NB4 (cell line): ENCODE results near the gene CHAC1.

Experiments
- MYC ChIP-seq: IDR thresholded peaks from 2 replicates; pipeline ENCODE4 v1.6.1; 2011; ENCODE audit warnings: low read depth, low read length
- POLR2A ChIP-seq: IDR thresholded peaks from 2 replicates; pipeline ENCODE4 v1.6.1; 2011; ENCODE audit warnings: mild to moderate bottlenecking; ENCODE audit not compliant: insufficient read length; ENCODE audit errors: extremely low read depth
- TF ChIP-seq, protein P1 (sequence below): IDR thresholded peaks from one replicate; pipeline ENCODE4 v1.5.1; 2012; ENCODE audit warnings: low read depth, low read length

DNA sequence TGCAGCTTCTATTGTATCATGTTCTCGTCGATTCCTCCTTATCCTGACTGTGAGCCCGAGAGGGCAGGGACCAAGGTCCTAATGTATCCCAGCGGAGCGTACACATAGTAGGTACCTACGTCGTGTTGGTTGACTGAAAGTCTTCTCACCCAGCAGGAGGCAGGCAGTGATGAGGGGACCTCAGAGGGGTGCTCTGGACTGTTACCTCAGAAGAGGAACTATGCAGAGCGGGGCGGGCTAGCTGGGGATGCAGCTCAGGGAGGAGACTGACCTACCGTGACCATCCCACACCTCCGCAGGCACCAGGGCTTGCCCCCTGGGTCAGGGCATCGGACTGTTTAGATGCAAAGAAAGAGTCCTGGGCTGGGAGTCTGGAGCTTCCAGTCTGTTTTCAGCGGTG, 11.4 kb downstream of the CHAC1 start:
- TF ChIP-seq MYC: no peak
- TF ChIP-seq, protein P1, sequence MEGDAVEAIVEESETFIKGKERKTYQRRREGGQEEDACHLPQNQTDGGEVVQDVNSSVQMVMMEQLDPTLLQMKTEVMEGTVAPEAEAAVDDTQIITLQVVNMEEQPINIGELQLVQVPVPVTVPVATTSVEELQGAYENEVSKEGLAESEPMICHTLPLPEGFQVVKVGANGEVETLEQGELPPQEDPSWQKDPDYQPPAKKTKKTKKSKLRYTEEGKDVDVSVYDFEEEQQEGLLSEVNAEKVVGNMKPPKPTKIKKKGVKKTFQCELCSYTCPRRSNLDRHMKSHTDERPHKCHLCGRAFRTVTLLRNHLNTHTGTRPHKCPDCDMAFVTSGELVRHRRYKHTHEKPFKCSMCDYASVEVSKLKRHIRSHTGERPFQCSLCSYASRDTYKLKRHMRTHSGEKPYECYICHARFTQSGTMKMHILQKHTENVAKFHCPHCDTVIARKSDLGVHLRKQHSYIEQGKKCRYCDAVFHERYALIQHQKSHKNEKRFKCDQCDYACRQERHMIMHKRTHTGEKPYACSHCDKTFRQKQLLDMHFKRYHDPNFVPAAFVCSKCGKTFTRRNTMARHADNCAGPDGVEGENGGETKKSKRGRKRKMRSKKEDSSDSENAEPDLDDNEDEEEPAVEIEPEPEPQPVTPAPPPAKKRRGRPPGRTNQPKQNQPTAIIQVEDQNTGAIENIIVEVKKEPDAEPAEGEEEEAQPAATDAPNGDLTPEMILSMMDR: no peak
- TF ChIP-seq POLR2A: no peak
